Measurements from ENCODE around the gene SLC2A9.
"Not testable (repeated sequence)": the region's sequence is repeated elsewhere in the genome, so short reads cannot be mapped to it uniquely, and the experiment has no call there.

Gene SLC2A9

DNA sequence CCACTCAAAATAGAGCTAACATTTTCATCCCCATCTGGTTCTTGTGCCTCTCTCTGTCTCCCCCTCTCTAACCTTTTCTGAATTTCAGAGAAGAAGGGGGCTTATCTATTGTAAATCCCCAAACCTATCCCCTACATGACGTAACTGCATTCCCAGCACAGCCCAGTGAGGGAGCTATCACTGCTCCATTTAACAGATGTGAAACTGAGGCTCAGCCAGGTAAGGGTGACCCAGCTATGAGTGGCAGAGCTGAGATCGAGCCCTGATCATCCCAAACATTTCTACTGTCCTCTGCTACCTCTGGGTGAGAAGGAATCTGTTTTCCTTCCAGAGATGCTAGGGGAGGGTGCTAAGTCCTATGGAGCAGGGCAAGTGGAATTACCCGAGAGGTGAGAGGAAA, 107.5 kb downstream of the SLC2A9 start:
- Mint-ChIP-seq H3K4me3 (no peak overlapping the region), H3K4me1 (ENCODE audit: low read depth) (no peaks in the 10 kb centered on the region), H3K36me3 (ENCODE audit: low read depth) (no peaks in the 10 kb centered on the region), H3K27ac (no peak overlapping the region), H3K27me3 (ENCODE audit: low read depth) (no peaks in the 10 kb centered on the region), H3K9me3 (no peaks in the 10 kb centered on the region)

GRCh38 chr4:9906996-9907395, 114.3 kb downstream of the SLC2A9 start:
- H3K27me3 Mint-ChIP-seq (ENCODE audit: low read depth) = no peaks in the 10 kb centered on the region
- no peak overlapping the region for H3K4me3 Mint-ChIP-seq
- H3K27ac Mint-ChIP-seq = no peak overlapping the region
- no peaks in the 10 kb centered on the region for H3K36me3 Mint-ChIP-seq (ENCODE audit: low read depth)
- no peaks in the 10 kb centered on the region for H3K4me1 Mint-ChIP-seq (ENCODE audit: low read depth)
- no peaks in the 10 kb centered on the region for H3K9me3 Mint-ChIP-seq

- H3K27ac Mint-ChIP-seq = no peak overlapping the region
Observed at GRCh38 chr4:9904976-9905587, 116.2 kb downstream of the SLC2A9 start.

DNA sequence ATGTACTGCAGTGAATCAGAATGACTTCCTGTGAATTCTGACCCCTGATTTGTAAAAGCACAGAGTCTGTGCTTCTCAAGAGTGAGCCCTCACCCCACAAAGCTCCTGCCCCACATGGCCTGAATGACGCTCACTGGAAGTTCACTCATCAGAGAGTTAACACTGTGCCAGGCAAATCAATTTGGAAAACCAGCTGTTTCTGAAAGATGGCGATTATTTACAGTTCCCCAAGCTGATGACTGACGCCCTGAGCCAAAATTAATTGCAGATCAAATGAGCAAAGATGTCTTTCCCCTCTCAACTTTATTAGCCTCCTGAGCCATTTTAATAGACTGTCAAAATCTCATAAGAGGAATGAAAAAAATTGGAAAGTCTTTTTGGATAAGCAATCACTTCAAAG, 118.0 kb downstream of the SLC2A9 start:
- H3K4me1 Mint-ChIP-seq (ENCODE audit: low read depth) = no peaks in the 10 kb centered on the region
- H3K4me3 Mint-ChIP-seq = no peak overlapping the region
- H3K27ac Mint-ChIP-seq = no peak overlapping the region
- peaks cover 4% of the 10 kb centered on the region for H3K27me3 Mint-ChIP-seq (ENCODE audit: low read depth)
- H3K36me3 Mint-ChIP-seq (ENCODE audit: low read depth) = no peaks in the 10 kb centered on the region
- H3K9me3 Mint-ChIP-seq = no peaks in the 10 kb centered on the region

More at GRCh38 chr4:9904976-9905587, 116.2 kb downstream of the SLC2A9 start:
- H3K4me3 Mint-ChIP-seq = no peak overlapping the region
- H3K4me1 Mint-ChIP-seq (ENCODE audit: low read depth) = no peaks in the 10 kb centered on the region
- H3K9me3 Mint-ChIP-seq = no peaks in the 10 kb centered on the region
- no peaks in the 10 kb centered on the region for H3K36me3 Mint-ChIP-seq (ENCODE audit: low read depth)
- no peaks in the 10 kb centered on the region for H3K27me3 Mint-ChIP-seq (ENCODE audit: low read depth)

- Mint-ChIP-seq H3K27ac (no peak overlapping the region), H3K27me3 (ENCODE audit: low read depth) (peaks cover 11% of the 10 kb centered on the region), H3K36me3 (ENCODE audit: low read depth) (no peaks in the 10 kb centered on the region), H3K4me1 (ENCODE audit: low read depth) (no peaks in the 10 kb centered on the region), H3K4me3 (no peak overlapping the region), H3K9me3 (no peaks in the 10 kb centered on the region)
Observed at GRCh38 chr4:9901257-9901656, 120.0 kb downstream of the SLC2A9 start.

- H3K27me3 Mint-ChIP-seq (ENCODE audit: low read depth) = peaks cover 17% of the 10 kb centered on the region
- not testable (repeated sequence) for H3K4me1 Mint-ChIP-seq (ENCODE audit: low read depth); H3K36me3 Mint-ChIP-seq (ENCODE audit: low read depth); H3K4me3 Mint-ChIP-seq; H3K9me3 Mint-ChIP-seq; H3K27ac Mint-ChIP-seq
Observed at GRCh38 chr4:9900633-9901032, 120.7 kb downstream of the SLC2A9 start.

GRCh38 chr4:9899306-9900055, 121.8 kb downstream of the SLC2A9 start:
- Mint-ChIP-seq H3K36me3 (ENCODE audit: low read depth) (no peaks in the 10 kb centered on the region), H3K4me1 (ENCODE audit: low read depth) (no peaks in the 10 kb centered on the region), H3K27me3 (ENCODE audit: low read depth) (peaks cover 21% of the 10 kb centered on the region), H3K4me3 (no peak overlapping the region), H3K9me3 (no peaks in the 10 kb centered on the region), H3K27ac (no peak overlapping the region)

DNA sequence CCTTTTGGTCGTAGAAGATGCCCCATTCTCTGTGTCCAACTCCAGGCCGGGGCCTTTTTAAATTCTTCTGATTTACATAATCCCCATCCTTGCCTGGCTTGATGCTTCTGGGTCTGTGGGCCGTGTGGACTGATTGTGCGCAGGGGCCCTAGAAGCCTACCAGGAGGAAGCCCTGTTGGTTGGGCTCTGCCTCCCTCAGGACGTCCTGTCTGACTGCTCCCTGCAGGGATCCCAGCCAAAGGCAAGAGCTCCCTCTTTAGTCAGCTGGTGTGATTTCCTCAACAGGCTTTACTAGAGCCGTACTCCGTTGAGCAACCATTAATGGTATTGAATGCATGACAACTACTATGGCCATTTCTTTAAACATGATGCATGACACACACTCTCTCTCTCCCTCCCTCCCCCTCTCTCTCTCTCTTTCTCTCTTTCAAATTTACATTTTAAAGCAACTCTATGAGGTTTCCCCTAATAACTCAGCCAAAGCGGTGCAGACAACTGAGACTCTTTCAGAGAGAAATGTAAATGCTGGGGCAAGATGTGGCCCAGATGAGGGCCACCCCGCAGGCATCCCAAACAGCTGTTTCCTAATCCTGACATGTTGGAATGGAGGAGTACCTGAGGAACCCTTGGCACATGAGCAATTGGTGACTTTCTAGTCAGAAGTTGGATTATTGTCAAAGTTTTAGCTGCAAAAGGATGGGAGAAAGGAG, 122.5 kb downstream of the SLC2A9 start:
- Mint-ChIP-seq H3K9me3 (no peaks in the 10 kb centered on the region), H3K4me3 (no peak overlapping the region), H3K27ac (no peak overlapping the region), H3K4me1 (ENCODE audit: low read depth) (no peaks in the 10 kb centered on the region), H3K27me3 (ENCODE audit: low read depth) (peaks cover 22% of the 10 kb centered on the region), H3K36me3 (ENCODE audit: low read depth) (no peaks in the 10 kb centered on the region)

- no peaks in the 10 kb centered on the region for H3K36me3 Mint-ChIP-seq (ENCODE audit: low read depth)
- no peak overlapping the region for H3K27ac Mint-ChIP-seq
- no peaks in the 10 kb centered on the region for H3K4me1 Mint-ChIP-seq (ENCODE audit: low read depth)
- H3K9me3 Mint-ChIP-seq = no peaks in the 10 kb centered on the region
- H3K4me3 Mint-ChIP-seq = no peak overlapping the region
- H3K27me3 Mint-ChIP-seq (ENCODE audit: low read depth) = peaks cover 25% of the 10 kb centered on the region
Observed at GRCh38 chr4:9895333-9895705, 126.0 kb downstream of the SLC2A9 start.

DNA sequence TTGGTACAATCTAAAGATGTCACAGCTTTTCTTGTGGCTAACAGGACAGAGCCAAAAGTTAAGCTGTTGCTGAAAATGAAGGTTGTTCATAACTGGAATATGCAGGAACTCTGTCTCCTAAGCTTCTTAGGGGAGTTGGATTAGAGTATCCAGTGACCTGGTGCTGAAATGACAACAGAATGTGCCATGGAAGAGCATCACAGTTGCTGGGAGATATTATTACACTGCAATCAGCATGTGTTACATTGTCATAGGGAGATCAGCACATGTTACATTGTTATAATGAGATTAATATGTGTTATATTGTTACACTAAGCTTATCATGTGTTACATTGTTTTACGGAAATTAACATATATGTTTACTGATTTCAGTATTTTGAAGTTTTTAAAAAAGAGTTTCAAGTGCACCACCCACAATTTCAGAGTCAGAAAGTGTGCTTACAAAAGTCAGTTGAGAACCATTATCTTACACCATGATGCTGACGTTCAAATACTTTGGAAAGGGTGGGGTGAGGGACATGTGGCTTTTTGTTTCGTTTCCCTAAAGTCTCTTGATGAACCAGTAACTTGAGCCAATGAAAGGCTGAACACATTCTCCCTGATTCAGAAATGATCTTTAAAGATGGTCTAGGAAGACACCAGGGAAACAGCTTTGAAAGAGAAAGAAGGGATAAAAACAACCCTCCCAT, 126.5 kb downstream of the SLC2A9 start:
- no peaks in the 10 kb centered on the region for H3K9me3 Mint-ChIP-seq
- H3K4me1 Mint-ChIP-seq (ENCODE audit: low read depth) = no peaks in the 10 kb centered on the region
- H3K36me3 Mint-ChIP-seq (ENCODE audit: low read depth) = no peaks in the 10 kb centered on the region
- peaks cover 25% of the 10 kb centered on the region for H3K27me3 Mint-ChIP-seq (ENCODE audit: low read depth)
- no peak overlapping the region for H3K4me3 Mint-ChIP-seq
- H3K27ac Mint-ChIP-seq = no peak overlapping the region

DNA sequence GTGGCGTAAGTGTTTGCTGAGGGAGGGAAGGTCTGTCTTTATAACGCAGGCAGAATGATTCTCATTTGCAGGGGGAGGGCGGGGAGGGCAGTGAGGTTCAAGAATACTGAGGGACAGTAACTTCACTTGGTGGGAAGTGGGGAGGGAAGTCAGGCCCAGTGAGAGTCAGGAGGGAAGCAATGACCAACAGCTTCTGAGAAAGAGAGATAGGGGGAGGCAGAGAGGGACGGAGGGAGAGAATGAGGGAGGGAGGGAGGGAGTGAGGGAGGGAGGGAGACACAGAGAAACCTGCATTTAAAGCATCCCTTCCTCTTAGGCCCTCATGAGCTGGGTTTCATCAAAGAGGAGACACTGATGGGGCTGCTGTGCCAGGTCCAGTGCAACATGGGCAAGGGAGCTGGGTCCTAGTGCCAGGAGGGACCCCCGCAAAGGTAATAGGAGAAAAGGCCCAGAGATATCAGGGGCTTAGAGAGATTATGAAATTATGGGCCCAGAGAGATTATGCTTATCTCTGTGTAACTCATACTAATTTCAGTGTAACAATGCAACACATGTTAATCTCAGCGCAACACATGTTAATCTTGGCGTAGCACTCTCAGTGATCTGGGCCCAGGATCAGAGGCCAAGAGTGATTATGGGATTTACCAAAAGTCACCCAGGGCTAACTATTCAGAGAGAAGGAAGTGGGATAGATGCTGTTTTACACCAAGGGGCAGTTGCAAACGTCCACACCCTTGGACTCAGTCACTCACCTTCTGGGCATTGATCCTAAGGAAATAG, 127.8 kb downstream of the SLC2A9 start:
- Mint-ChIP-seq H3K27me3 (ENCODE audit: low read depth) (peaks cover 24% of the 10 kb centered on the region), H3K27ac (no peak overlapping the region)

GRCh38 chr4:9891740-9892139, 129.6 kb downstream of the SLC2A9 start:
- Mint-ChIP-seq H3K27ac (no peak overlapping the region), H3K36me3 (ENCODE audit: low read depth) (no peaks in the 10 kb centered on the region), H3K27me3 (ENCODE audit: low read depth) (peaks cover 22% of the 10 kb centered on the region), H3K9me3 (no peaks in the 10 kb centered on the region), H3K4me1 (ENCODE audit: low read depth) (no peaks in the 10 kb centered on the region), H3K4me3 (no peak overlapping the region)

More for the DNA sequence above, 127.8 kb downstream of the SLC2A9 start:
- H3K9me3 Mint-ChIP-seq = no peaks in the 10 kb centered on the region
- H3K36me3 Mint-ChIP-seq (ENCODE audit: low read depth) = no peaks in the 10 kb centered on the region
- H3K4me3 Mint-ChIP-seq = no peak overlapping the region
- H3K4me1 Mint-ChIP-seq (ENCODE audit: low read depth) = no peaks in the 10 kb centered on the region

GRCh38 chr4:9891056-9891455, 130.2 kb downstream of the SLC2A9 start:
- Mint-ChIP-seq H3K9me3 (no peaks in the 10 kb centered on the region), H3K27me3 (ENCODE audit: low read depth) (peaks cover 15% of the 10 kb centered on the region), H3K27ac (no peak overlapping the region), H3K36me3 (ENCODE audit: low read depth) (no peaks in the 10 kb centered on the region), H3K4me1 (ENCODE audit: low read depth) (no peaks in the 10 kb centered on the region), H3K4me3 (no peak overlapping the region)

GRCh38 chr4:9889306-9889705, 132.0 kb downstream of the SLC2A9 start:
- Mint-ChIP-seq H3K27me3 (ENCODE audit: low read depth) (peaks cover 5% of the 10 kb centered on the region), H3K36me3 (ENCODE audit: low read depth) (no peaks in the 10 kb centered on the region), H3K9me3 (no peaks in the 10 kb centered on the region)

More at GRCh38 chr4:9889306-9889705, 132.0 kb downstream of the SLC2A9 start:
- Mint-ChIP-seq H3K4me1 (ENCODE audit: low read depth) (no peaks in the 10 kb centered on the region), H3K27ac (no peak overlapping the region), H3K4me3 (no peak overlapping the region)

All from T-helper 1 cell treated with Interleukin-12 subunit alpha and Interleukin-12 subunit beta and Interleukin-4 antibody, amounts not matched to agents 30 μg/mL and 1 μg/mL, for 36 hours (primary cell).